SKM-1 (cell line): ENCODE data around the gene PRR23A.

Experiments
- DNase-seq: peaks from one replicate; lab custom pipeline; 2025; ENCODE audit not compliant: unreplicated experiment; lab: John Stamatoyannopoulos, UW

Gene PRR23A

GRCh38 chr3:138974462-138974861, 31.6 kb downstream of the PRR23A start:
- no peak for DNase-seq

- DNase-seq, result no peak
Measured at GRCh38 chr3:138972941-138973340, 33.1 kb downstream of the PRR23A start.

GRCh38 chr3:138971766-138972320, 34.2 kb downstream of the PRR23A start:
- no peak for DNase-seq

GRCh38 chr3:138964923-138965322, 41.1 kb downstream of the PRR23A start:
- DNase-seq, result no peak

GRCh38 chr3:138964264-138964663, 41.8 kb downstream of the PRR23A start:
- DNase-seq, result no peak

- DNase-seq, result no peak
Measured at GRCh38 chr3:138962854-138963560, 43.1 kb downstream of the PRR23A start.

GRCh38 chr3:138960417-138960852, 45.6 kb downstream of the PRR23A start:
- DNase-seq, result no peak
